Vagina (tissue), 2 donors: Measurements from ENCODE around the gene SKP2. TPM values are rescaled to one million over a fixed set of nuclear protein-coding genes. Genes with fewer than 3 reads are reported as not detected.

ENCODE experiments used
- DNase-seq, 2 donors: peaks; one replicate each; pipeline ENCODE4 v3.0.0-alpha.2; 2017; ENCODE audit errors: extremely low spot score in 2 of 2
- H3K27ac ChIP-seq: fragments of 200-600 bp; sonication (generic); one replicate; pipeline ENCODE4 v1.5.1; 2019
- H3K27me3 ChIP-seq: fragments of 200-600 bp; sonication (generic); one replicate; pipeline ENCODE4 v1.5.1; 2019
- H3K36me3 ChIP-seq, 2 donors: fragments of 200-600 bp; sonication (generic); one replicate each; pipeline ENCODE4 v1.5.1; 2017 to 2019
- H3K4me1 ChIP-seq: fragments of 200-600 bp; sonication (generic); one replicate; pipeline ENCODE4 v1.5.1; 2019
- H3K4me3 ChIP-seq, 2 donors: fragments of 200-600 bp; sonication (generic); 1 replicate in 1 of 2; 2 replicates in 1 of 2; pipeline ENCODE4 v1.5.1; 2016 to 2019
- H3K9me3 ChIP-seq: fragments of 200-600 bp; sonication (generic); one replicate; pipeline ENCODE4 v1.5.1; 2019
- CTCF ChIP-seq, 3 experiments: fragments of 450-650 bp in 2 of 3; fragments of 200-600 bp in 1 of 3; sonication (generic) in 1 of 3; IDR thresholded peaks; one replicate each; pipeline ENCODE4 v1.5.1; 2017 to 2019; ENCODE audit warnings: antibody characterized with exemption in 3 of 3, mild to moderate bottlenecking in 2 of 3, moderate library complexity in 2 of 3
- POLR2A ChIP-seq, 2 donors: fragments of 450-650 bp; IDR thresholded peaks; one replicate each; pipeline ENCODE4 v1.6.1; 2017; ENCODE audit warnings: antibody characterized with exemption in 2 of 2, mild to moderate bottlenecking in 2 of 2, moderate library complexity in 2 of 2
- POLR2AphosphoS5 ChIP-seq, 2 donors: sonication (generic); formaldehyde crosslinking; IDR thresholded peaks; one replicate each; pipeline ENCODE4 v1.9.0; 2017; ENCODE audit warnings: antibody characterized with exemption in 2 of 2, mild to moderate bottlenecking in 2 of 2, low read depth in 1 of 2; ENCODE audit not compliant: insufficient read depth in 1 of 2
- intact Hi-C: fragments of 100-400 bp; cut with DNase I; formaldehyde crosslinking; loops from one replicate; pipeline ENCODE4 v1.15.1; 2023
- total RNA-seq: library from RNA; depleted of rRNA; stranded (reverse); fragments of >200 nt; gene quantifications from one replicate; pipeline ENCODE4 v1.2.3, GENCODE V29; 2016

Gene SKP2
- total RNA-seq, 1 donor from 2014 or later: 12.0 TPM

GRCh38 chr5:36209664-36210063, 57.8 kb downstream of the SKP2 start:
- peaks cover 0 to 6% of the 10 kb centered on the region in 2 donors for H3K36me3 ChIP-seq
- no peak overlapping the region for H3K4me3 ChIP-seq
- no peak overlapping the region for H3K27ac ChIP-seq
- TF ChIP-seq POLR2AphosphoS5 (IDR thresholded peaks at IDR 0.05; ENCODE audit: insufficient read depth in 1 of 2, low read depth in 1 of 2) (no peak), CTCF (IDR thresholded peaks at IDR 0.05) (no peak), POLR2A (IDR thresholded peaks at IDR 0.05) (no peak)
- intact Hi-C loops: no loop called here
- no peaks in the 10 kb centered on the region for H3K9me3 ChIP-seq
- H3K27me3 ChIP-seq: no peaks in the 10 kb centered on the region
- no peaks in the 10 kb centered on the region for H3K4me1 ChIP-seq
- no peak for DNase-seq

GRCh38 chr5:36214436-36214835, 62.5 kb downstream of the SKP2 start:
- Histone ChIP-seq H3K4me1 (no peaks in the 10 kb centered on the region), H3K27me3 (no peaks in the 10 kb centered on the region), H3K9me3 (no peaks in the 10 kb centered on the region), H3K4me3 (no peak overlapping the region), H3K27ac (no peak overlapping the region), H3K36me3 (peaks cover 0 to 32% of the 10 kb centered on the region in 2 donors)
- intact Hi-C loops: no loop called here
- no peak for TF ChIP-seq POLR2A (IDR thresholded peaks at IDR 0.05)
- TF ChIP-seq POLR2AphosphoS5 (IDR thresholded peaks at IDR 0.05; ENCODE audit: insufficient read depth in 1 of 2, low read depth in 1 of 2): no peak
- no peak for DNase-seq

DNA sequence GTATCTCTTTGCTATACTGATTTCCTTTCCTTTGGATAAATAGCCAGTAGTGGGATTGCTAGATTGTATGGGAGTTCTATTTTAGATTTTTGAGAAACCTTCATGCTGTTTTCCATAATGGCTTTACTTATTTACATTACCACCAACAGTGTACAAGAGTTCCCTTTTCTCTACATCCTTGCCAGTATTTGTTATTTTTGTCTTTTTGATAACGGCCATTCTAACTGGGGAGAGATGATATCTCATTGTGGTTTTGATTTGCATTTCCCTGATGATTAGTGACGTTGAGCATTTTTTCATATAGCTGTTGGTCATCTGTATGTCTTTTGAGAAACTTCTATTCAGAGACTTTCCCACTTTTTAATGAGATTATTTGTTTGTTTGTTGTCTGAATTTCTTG, 64.0 kb downstream of the SKP2 start:
- H3K27ac ChIP-seq: no peak overlapping the region
- intact Hi-C loops: no loop called here
- TF ChIP-seq POLR2A (IDR thresholded peaks at IDR 0.05) (no peak), CTCF (IDR thresholded peaks at IDR 0.05) (no peak), POLR2AphosphoS5 (IDR thresholded peaks at IDR 0.05; ENCODE audit: insufficient read depth in 1 of 2, low read depth in 1 of 2) (no peak)
- H3K4me1 ChIP-seq: no peaks in the 10 kb centered on the region
- no peaks in the 10 kb centered on the region for H3K9me3 ChIP-seq
- H3K27me3 ChIP-seq: no peaks in the 10 kb centered on the region
- no peak overlapping the region for H3K4me3 ChIP-seq
- no peak for DNase-seq
- H3K36me3 ChIP-seq: peaks cover 0 to 32% of the 10 kb centered on the region in 2 donors

DNA sequence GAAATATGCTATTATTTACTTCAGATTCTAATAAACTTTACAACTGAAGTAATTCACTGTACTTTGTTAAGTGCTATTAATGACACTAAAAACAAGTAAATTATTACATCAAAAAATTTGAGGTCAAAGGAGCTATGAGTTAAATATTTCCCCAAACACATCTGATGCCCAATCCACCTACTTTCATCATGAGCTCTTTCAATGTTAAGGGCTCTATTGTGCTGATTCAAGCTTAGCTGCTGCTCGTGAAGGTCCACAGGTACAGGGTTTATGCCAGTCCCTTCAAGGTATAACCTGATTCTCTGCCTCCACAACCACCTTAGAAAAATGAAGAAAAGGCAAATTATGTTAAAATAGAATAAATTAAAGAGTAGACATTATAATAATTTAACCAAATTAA, 65.7 kb downstream of the SKP2 start:
- intact Hi-C loops: no loop called here

DNA sequence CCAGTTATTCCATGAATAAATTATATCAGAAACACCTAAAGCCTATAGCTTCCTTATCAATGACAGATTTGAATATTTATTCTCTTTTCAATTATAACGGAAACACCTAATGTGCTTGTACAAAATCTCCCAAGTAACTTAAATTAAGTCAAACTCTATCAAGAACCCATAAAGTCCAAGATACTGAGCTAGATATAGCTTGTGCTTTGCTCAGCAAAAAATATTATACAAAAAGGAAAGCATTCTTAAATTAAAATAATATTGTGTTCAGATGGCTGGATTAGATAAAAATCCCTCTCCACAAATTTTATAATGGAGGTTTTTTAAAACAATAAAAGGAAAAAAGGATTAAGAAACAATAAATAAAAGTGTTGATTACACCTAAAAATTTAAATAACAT, 66.1 kb downstream of the SKP2 start:
- no peaks in the 10 kb centered on the region for H3K4me1 ChIP-seq
- no peaks in the 10 kb centered on the region for H3K9me3 ChIP-seq
- no peak overlapping the region for H3K27ac ChIP-seq
- intact Hi-C loops: no loop called here
- H3K27me3 ChIP-seq: no peaks in the 10 kb centered on the region
- peaks cover 0 to 32% of the 10 kb centered on the region in 2 donors for H3K36me3 ChIP-seq
- DNase-seq: no peak
- no peak for TF ChIP-seq POLR2A (IDR thresholded peaks at IDR 0.05)
- TF ChIP-seq POLR2AphosphoS5 (IDR thresholded peaks at IDR 0.05; ENCODE audit: insufficient read depth in 1 of 2, low read depth in 1 of 2): no peak
- no peak for TF ChIP-seq CTCF (IDR thresholded peaks at IDR 0.05)
- no peak overlapping the region for H3K4me3 ChIP-seq

More for the DNA sequence above, 65.7 kb downstream of the SKP2 start:
- no peak for DNase-seq
- Histone ChIP-seq H3K4me1 (no peaks in the 10 kb centered on the region), H3K27me3 (no peaks in the 10 kb centered on the region), H3K4me3 (no peak overlapping the region), H3K9me3 (no peaks in the 10 kb centered on the region), H3K36me3 (peaks cover 0 to 32% of the 10 kb centered on the region in 2 donors), H3K27ac (no peak overlapping the region)
- TF ChIP-seq CTCF (IDR thresholded peaks at IDR 0.05): no peak
- TF ChIP-seq POLR2AphosphoS5 (IDR thresholded peaks at IDR 0.05; ENCODE audit: insufficient read depth in 1 of 2, low read depth in 1 of 2): no peak
- no peak for TF ChIP-seq POLR2A (IDR thresholded peaks at IDR 0.05)
